HAP-1 (cell line): Measurements from ENCODE around the gene PPIF.

Experiments
- DNase-seq, 2 experiments: peaks; one replicate each; pipeline ENCODE4 v3.0.0-alpha.2; 2016 to 2020; ENCODE audit warnings: low spot score in 2 of 2
- H3K27me3 ChIP-seq: fragments of 250-450 bp; sonication (Bioruptor Pico); 2 replicates; pipeline ENCODE4 v1.5.1; 2020; ENCODE audit warnings: low read depth, mild to moderate bottlenecking, moderate library complexity
- H3K36me3 ChIP-seq: fragments of 250-450 bp; sonication (Bioruptor Pico); replicated peaks from 2 replicates; pipeline ENCODE4 v1.5.1; 2020; ENCODE audit warnings: mild to moderate bottlenecking
- H3K4me1 ChIP-seq: fragments of 250-450 bp; sonication (Bioruptor Pico); 2 replicates; pipeline ENCODE4 v1.5.1; 2020; ENCODE audit warnings: mild to moderate bottlenecking
- H3K4me3 ChIP-seq: fragments of 250-450 bp; sonication (Bioruptor Pico); 2 replicates; pipeline ENCODE4 v1.5.1; 2020; ENCODE audit warnings: mild to moderate bottlenecking, moderate library complexity
- H3K9me3 ChIP-seq: fragments of 250-450 bp; sonication (Bioruptor Pico); 2 replicates; pipeline ENCODE4 v1.5.1; 2020; ENCODE audit warnings: mild to moderate bottlenecking, moderate library complexity
- in situ Hi-C: fragments of 300-500 bp; cut with MboI; formaldehyde crosslinking; loops from 3 replicates; pipeline ENCODE4 v1.14.3; 2020; ENCODE audit warnings: low sequenced_read_pairs, inconsistent platforms, mixed read lengths

PPIF gene

DNA sequence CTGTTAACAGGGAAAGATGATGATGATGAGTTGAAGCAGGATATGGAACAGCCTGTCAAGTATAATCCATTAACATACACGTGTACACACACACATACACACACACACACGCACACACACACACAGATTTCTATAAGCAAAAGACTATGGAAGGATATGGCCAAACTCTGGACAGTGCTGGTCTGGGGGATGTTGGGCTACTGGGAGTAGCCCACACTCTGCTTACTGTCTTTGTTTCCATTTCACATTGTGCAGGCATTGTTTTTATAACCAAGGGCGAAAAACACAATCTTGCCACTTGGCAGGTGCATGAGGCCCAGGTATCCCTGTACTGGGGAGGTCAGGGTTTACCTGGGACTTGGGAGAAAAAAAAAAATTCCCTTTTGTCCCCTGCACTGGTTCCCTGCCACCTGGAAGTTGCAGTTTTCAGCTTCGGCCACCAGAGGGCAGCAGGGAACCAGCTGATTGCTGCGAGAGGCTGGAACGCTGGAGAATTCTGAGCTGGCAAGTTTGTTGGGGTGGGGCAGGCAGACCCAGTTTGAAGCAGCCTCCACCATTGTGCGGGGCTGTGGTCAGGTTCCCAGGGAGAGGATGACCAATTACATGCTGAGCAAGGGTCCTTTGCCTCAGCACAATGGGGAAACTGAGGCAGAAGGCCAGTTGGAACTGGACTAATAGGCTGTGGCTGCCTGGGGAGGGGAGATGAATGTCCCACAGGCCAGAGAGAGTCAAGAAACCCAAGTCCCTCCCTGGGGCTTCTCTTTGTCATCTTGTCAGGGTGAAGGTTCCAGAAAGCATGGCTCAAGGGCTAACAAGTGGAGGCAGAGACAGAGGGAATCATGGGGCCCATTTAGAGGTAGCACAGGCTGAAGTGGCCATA lies 27.3 kb downstream of the PPIF start:
- H3K4me1 ChIP-seq = no peaks in the 10 kb centered on the region
- in situ Hi-C loops = loop anchor here (5.0 to 25.0 kb wide), 2 partner anchors 113 to 563 kb away; partner anchors contain the start of gene SFTPD
- H3K4me3 ChIP-seq = no peak overlapping the region
- no peaks in the 10 kb centered on the region for H3K36me3 ChIP-seq
- DNase-seq = peak; percentile 45 to 86
- no peaks in the 10 kb centered on the region for H3K9me3 ChIP-seq
- peaks cover 4% of the 10 kb centered on the region; the same call in 1 of the 2 replicates for H3K27me3 ChIP-seq

DNA sequence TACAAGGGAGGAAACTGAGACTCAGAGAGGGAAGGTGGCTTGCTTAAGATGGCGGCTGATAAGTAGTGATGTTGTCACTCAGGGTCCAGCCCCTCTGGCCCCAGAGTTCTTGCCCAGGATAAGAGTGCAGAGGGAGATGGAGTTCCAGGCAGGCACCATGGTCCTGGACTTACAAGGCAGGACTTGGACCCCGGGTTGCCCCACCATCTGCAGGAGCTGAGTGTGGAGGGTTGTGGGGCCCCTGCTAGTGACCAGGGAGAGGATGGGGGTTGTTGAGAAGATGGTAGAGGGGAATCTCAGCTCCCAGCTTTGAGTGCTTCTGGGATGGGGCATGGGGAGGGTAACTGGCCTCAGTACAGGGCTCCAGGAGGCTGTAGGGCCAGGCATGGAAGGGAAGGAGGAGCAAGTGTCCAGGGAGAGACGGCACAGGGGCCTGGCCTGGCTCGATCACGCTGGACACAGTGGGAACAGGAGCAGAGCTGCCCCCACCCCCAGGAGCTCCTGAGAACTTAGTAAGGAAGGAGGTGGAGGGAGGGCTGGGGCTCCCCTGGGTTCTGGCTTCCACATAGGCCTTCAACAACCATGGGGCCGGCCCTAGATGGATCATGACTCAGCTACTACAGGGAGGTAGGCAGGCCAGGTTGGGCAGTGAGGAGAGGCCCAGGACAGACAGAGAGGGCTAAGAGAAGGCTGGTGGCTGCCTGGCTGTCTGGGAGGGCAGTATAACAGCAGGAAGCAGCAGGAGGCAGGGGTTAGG lies 28.2 kb downstream of the PPIF start:
- no peak for DNase-seq
- Histone ChIP-seq H3K9me3 (no peaks in the 10 kb centered on the region), H3K4me3 (no peak overlapping the region), H3K36me3 (no peaks in the 10 kb centered on the region), H3K4me1 (no peaks in the 10 kb centered on the region), H3K27me3 (peaks cover 4% of the 10 kb centered on the region; the same call in 1 of the 2 replicates)
- in situ Hi-C loops = loop anchor here (5.0 to 25.0 kb wide), 2 partner anchors 112 to 562 kb away; partner anchors contain the start of gene SFTPD

DNA sequence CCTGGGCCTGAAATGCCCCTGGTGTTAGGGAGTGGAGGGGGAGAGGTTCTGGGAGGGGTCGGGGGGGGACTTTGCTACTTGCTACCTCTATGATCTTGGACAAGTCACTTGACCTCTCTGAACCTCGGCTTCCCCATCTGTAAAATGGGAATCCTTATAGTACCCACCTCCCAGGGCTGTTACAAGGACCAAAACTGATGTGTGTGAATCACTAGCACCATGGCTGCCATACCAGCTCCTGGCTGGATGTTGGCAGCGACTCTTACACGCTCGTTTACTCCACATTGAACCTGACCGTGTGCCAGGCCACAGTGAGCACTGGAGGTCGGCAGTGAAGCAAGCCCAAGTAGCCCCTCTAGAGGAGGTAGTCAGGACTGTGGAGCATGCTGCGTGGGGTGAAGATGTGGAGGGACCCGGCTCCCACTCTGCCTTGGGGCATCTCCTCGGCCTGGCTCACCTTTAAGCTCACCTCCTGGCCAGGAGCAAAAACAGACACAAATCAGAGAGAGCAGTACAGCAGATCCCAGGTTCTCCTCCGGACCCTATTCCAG lies 28.9 kb downstream of the PPIF start:
- Histone ChIP-seq H3K4me3 (no peak overlapping the region), H3K9me3 (no peaks in the 10 kb centered on the region), H3K4me1 (no peaks in the 10 kb centered on the region), H3K27me3 (peaks cover 4% of the 10 kb centered on the region; the same call in 1 of the 2 replicates), H3K36me3 (no peaks in the 10 kb centered on the region)
- in situ Hi-C loops = loop anchor here (5.0 to 25.0 kb wide), 2 partner anchors 111 to 561 kb away; partner anchors contain the start of gene SFTPD
- DNase-seq = no peak

DNA sequence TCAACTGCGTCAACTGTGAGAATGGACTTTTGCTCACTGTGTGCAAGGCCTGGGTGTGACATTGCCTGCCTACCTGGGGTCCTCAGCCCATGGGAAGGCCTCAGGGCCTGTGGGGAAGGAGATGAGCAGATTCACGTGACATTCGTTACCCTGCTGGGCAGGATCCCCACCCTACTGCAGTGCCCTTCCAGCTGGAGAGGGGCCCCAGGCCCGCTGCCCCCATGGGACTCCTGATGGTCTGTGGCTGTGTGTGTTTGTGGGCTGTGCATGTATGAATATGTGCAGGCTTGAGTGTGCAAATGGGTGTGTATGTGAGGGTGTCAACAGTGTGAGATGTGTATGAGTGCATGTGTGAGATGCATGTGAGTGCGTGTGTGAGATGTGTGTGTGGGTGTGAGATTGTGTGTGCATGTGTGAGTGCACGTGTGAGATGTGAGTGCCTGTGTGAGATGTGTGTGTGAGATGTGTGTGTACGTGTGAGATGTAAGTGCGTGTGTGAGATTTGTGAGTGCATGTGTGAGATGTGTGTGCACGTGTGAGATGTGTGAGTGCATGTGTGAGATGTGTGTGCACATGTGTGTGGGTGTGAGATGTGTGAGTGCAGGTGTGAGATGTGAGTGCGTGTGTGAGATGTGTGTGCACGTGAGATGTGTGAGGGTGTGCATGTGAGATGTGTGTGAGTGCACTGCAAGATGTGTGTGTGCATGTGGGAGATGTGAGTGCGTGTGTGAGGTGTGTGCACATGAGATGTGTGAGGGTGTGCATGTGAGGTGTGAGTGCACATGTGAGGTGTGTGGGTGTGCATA lies 29.7 kb downstream of the PPIF start:
- no peaks in the 10 kb centered on the region for H3K4me1 ChIP-seq
- H3K9me3 ChIP-seq = no peaks in the 10 kb centered on the region
- H3K36me3 ChIP-seq = no peaks in the 10 kb centered on the region
- H3K4me3 ChIP-seq = no peak overlapping the region
- DNase-seq = no peak
- in situ Hi-C loops = loop anchor here (5.0 to 25.0 kb wide), 2 partner anchors 110 to 560 kb away; partner anchors contain the start of gene SFTPD
- no peaks in the 10 kb centered on the region for H3K27me3 ChIP-seq

DNA sequence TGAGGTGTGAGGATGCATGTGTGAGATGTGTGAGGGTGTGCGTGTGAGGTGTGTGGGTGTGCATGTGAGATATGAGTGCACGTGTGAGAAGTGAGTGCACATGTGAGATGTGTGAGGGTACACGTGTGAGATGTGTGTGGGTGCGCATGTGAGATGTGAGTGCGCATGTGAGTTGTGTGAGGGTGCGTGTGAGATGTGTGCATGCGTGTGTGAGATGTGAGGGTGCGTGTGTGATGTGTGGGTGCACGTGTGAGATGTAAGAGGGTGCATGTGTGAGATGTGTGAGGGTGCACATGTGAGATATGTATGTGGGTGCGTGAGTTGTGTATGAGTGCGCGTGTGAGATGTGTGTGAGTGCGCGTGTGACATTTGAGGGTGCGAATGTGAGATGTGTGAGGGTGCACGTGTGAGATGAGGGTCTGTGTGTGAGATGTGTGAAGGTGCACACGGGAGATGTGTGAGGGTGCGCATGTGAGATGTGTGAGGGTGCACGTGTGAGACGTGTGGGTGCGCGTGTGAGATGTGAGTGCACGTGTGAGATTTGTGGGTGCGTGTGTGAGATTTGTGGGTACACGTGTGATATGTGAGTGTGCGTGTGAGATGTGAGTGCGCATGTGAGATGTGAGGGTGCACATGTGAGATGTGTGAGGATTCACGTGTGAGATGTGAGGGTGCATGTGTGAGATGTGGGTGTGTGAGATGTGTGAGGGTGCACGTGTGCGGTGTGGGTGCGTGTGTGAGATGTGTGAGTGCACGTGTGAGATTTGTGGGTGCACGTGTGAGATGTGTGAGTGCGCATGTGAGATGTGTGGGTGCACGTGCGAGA lies 30.5 kb downstream of the PPIF start:
- H3K4me3 ChIP-seq = no peak overlapping the region
- H3K9me3 ChIP-seq = no peaks in the 10 kb centered on the region
- no peaks in the 10 kb centered on the region for H3K27me3 ChIP-seq
- peak in 1 of 2 experiments; percentile 2 for DNase-seq
- no peaks in the 10 kb centered on the region for H3K36me3 ChIP-seq
- in situ Hi-C loops = loop anchor here (5.0 to 25.0 kb wide), 2 partner anchors 110 to 560 kb away; partner anchors contain the start of gene SFTPD
- H3K4me1 ChIP-seq = no peaks in the 10 kb centered on the region

DNA sequence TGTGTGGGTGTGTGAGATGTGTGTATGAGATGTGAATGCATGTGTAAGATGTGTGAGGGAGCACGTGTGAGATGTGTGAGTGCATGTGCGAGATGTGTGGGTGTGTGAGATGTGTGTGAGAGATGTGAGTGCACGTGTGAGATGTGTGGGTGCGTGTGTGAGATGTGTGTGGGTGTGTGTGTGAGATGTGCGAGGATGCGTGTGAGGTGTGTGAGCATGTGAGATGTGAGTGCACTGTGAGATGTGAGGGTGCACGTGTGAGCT lies 31.0 kb downstream of the PPIF start:
- no peaks in the 10 kb centered on the region for H3K36me3 ChIP-seq

DNA sequence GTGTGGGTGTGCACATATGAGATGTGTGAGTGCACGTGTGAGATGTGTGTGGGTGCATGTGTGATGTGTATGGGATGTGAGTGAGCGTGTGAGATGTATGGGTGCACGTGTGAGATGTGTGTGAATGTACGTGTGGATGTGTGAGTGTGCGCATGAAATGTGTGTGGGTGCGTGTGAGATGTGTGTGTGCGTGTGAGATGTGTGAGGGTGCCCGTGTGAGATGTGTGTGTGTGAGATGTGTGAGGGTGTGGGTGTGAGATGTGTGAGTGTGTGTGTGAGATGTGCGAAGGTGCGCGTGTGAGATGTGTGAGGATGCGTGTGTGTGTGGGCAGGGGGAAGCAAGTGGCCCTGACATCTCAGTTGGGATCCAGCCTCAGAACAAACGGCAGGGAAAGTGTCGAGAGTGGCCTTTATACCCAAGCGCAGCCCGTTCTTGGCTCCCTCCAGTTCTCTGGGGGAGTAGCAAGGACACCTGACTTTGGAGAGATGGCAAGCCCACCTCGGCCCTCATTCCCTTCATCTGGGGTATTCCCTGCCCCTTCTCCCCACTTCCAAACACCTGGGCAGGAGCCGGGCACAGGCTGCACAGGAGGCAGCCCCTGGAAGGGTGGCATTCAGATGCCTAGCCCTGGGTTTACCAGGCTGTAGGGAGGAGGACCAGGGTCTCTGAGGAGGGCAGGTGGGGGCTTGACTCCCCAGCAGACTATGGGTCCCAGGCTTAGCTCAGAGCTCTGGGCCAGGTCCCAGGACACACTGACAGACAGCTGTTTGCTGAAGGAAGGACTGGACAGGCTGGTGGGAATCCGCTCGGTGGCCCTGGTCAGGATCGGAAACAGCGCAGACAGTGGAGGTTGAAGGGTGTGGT lies 31.6 kb downstream of the PPIF start:
- in situ Hi-C loops = loop anchor here (5.0 to 25.0 kb wide), 2 partner anchors 108 to 558 kb away; partner anchors contain the start of gene SFTPD

More for the DNA sequence above, 31.0 kb downstream of the PPIF start:
- Histone ChIP-seq H3K27me3 (no peaks in the 10 kb centered on the region), H3K9me3 (no peaks in the 10 kb centered on the region), H3K4me3 (no peak overlapping the region), H3K4me1 (no peaks in the 10 kb centered on the region)
- DNase-seq = peak in 1 of 2 experiments; percentile 1
- in situ Hi-C loops = loop anchor here (5.0 to 25.0 kb wide), 2 partner anchors 109 to 559 kb away; partner anchors contain the start of gene SFTPD

DNA sequence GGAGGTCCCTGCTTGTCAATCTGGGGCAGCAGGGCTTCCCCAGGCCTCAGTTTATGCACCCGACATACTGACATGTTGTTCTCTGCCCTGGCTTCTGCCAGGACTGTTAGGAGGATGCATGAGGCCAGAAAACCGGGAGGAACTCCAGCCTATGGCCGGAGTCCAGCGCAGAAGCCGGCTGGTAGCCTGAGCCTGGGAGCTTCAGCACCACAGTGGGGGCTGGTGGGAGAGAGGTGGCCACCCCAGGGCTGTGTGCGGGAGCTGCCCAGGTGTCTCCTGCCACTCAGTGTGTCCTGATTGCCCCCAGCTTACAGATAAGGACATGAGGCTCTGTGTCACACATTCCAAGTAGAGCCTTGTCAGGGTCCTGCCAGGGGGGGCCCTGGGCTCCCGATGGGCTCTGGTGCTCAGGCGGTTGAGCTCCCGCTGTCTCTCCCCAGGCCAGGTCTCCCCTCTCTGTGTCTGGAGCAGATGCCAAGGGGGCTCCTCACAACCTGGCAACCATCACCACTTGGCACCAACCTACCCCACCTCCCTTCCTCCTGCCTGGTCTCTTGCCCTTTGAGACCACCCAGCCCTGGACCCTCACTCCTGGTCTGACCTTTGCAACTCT lies 32.3 kb downstream of the PPIF start:
- in situ Hi-C loops = loop anchor here (5.0 to 25.0 kb wide), 2 partner anchors 108 to 558 kb away; partner anchors contain the start of gene SFTPD
- DNase-seq = peak in 1 of 2 experiments; percentile 5
- no peak overlapping the region for H3K4me3 ChIP-seq
- no peaks in the 10 kb centered on the region for H3K27me3 ChIP-seq
- no peaks in the 10 kb centered on the region for H3K9me3 ChIP-seq
- H3K4me1 ChIP-seq = no peaks in the 10 kb centered on the region
- no peaks in the 10 kb centered on the region for H3K36me3 ChIP-seq

More for the DNA sequence above, 31.6 kb downstream of the PPIF start:
- Histone ChIP-seq H3K4me1 (no peaks in the 10 kb centered on the region), H3K4me3 (no peak overlapping the region), H3K27me3 (no peaks in the 10 kb centered on the region), H3K36me3 (no peaks in the 10 kb centered on the region), H3K9me3 (no peaks in the 10 kb centered on the region)
- DNase-seq = no peak

DNA sequence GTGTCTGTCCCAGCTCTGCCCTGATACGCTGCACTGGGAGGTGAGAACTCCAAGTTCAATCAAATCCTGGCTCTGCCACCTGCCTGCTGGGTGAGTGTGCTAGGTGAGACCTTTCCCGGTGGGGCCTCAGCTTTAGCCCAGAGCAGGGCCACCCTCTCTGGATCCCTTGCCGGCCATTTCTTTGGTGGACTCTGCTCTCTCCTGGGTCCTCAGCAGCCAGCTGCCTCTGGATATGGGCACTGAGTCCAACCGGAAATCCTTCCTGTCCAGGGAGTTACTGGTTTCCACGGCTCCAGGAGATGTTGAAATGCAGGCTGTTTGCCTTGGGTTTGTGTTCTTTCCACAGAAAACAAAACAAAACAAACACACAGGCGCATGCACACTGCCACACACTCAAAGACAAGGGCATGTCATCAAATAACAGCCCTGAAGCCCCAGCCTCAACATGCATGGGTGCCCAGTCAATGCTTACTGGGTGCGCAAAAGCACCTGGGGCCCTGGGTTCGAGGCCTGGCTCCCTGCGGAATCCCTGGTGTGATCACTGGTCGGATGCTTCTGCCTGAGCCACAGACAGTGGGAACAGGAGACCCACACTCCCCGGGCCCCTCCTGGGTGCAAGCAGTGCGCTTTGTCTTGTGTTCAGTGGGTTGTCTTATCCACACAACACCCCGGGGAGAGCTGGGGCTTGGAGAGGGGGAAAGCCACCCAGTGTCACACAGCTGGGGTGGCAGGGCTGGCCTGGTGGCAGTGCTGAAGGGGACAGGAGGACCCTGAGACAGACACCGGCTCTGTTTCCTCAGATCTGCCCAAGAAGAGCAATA lies 33.1 kb downstream of the PPIF start:
- Histone ChIP-seq H3K4me3 (no peak overlapping the region), H3K9me3 (no peaks in the 10 kb centered on the region), H3K36me3 (no peaks in the 10 kb centered on the region), H3K4me1 (no peaks in the 10 kb centered on the region), H3K27me3 (no peaks in the 10 kb centered on the region)
- in situ Hi-C loops = loop anchor here (25.0 kb wide), 1 partner anchor 557 kb away; the partner anchor contains the start of gene SFTPD
- DNase-seq = no peak

DNA sequence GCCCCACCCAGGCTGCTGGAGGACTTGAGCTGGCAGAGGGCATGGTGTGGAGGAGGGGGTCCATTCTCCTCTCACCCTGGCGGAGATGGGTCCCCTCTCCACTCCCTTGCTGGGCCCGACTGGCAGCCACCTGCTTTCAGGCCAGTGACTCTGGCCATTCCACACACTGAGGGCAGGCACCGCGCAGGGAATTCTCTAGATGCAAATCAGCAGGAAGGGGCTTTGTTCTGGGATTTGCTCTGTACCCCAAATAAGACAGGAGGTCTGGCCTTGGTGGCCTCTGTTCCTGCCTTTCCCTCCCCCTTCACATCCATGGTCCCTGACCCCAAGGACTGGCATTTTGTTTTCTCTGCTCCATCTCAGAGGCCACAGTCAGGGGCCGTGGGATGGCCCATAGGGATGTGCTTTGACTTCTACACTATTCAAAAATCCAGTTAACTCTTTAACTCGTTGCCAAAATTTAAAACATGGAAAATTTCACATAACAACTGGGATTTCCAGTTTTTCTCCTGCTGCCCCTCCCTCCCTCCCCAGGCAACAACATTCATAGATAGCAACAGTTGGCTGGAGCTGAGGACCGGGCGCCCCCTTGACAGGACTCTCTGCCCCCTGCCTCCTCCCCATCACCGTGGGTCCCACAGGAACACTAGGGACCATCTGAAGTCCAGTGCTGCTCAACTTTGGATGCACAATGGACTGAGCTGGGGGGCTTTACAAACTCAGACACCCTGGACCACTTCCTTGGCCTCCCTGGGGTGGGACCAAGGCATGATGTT lies 33.9 kb downstream of the PPIF start:
- Histone ChIP-seq H3K4me3 (no peak overlapping the region), H3K9me3 (no peaks in the 10 kb centered on the region), H3K36me3 (no peaks in the 10 kb centered on the region), H3K27me3 (no peaks in the 10 kb centered on the region), H3K4me1 (no peaks in the 10 kb centered on the region)
- in situ Hi-C loops = loop anchor here (25.0 kb wide), 1 partner anchor 556 kb away; the partner anchor contains the start of gene SFTPD
- DNase-seq = no peak
